A673 (cell line): Measurements from ENCODE around the gene DAPK1. TPM values are rescaled to one million over a fixed set of nuclear protein-coding genes. Genes with fewer than 3 reads are reported as not detected.
A peak's percentile ranks its signal among the peaks of the same experiment; 100 is the strongest.

Source experiments
- BruUV-seq: library from RNA; stranded (reverse); fragments of 400-500 nt; replicated peaks from 2 replicates; lab custom pipeline; 2021; lab: Mats Ljungman, UMichigan
- CTCF ChIA-PET: fragments of 300-600 bp; sonication (Branson Sonifier 250); formaldehyde crosslinking; loops from one replicate; lab custom pipeline; 2022; ENCODE audit warnings: antibody characterized with exemption; lab: Charles Lee
- POLR2A ChIA-PET: fragments of 300-600 bp; sonication (Branson Sonifier 250); formaldehyde crosslinking; loops from one replicate; lab custom pipeline; 2022; ENCODE audit warnings: antibody characterized with exemption; ENCODE audit not compliant: low non-redundant PET; lab: Charles Lee
- DNase-seq: peaks from one replicate; pipeline ENCODE4 v3.0.0-alpha.2; 2015; ENCODE audit warnings: low spot score
- H3K27ac ChIP-seq: fragments of 200-600 bp; sonication (generic); 2 replicates; pipeline ENCODE4 v1.5.1; 2016; ENCODE audit warnings: mixed run types, low read depth, mild to moderate bottlenecking, mixed read lengths, antibody characterized with exemption, low read length; ENCODE audit not compliant: poor library complexity, severe bottlenecking
- H3K27me3 ChIP-seq: fragments of 200-600 bp; sonication (generic); replicated peaks from 2 replicates; pipeline ENCODE4 v1.6.1; 2017; ENCODE audit warnings: mixed run types, low read depth, mild to moderate bottlenecking, mixed read lengths, antibody characterized with exemption, low read length; ENCODE audit not compliant: insufficient read depth, poor library complexity
- H3K36me3 ChIP-seq: fragments of 200-600 bp; sonication (generic); 2 replicates; pipeline ENCODE4 v1.6.1; 2016; ENCODE audit warnings: mixed run types, mild to moderate bottlenecking, mixed read lengths, antibody characterized with exemption, low read length; ENCODE audit not compliant: insufficient read depth, poor library complexity, severe bottlenecking
- H3K4me1 ChIP-seq: fragments of 200-600 bp; sonication (generic); 2 replicates; pipeline ENCODE4 v1.6.1; 2017; ENCODE audit warnings: mixed run types, mild to moderate bottlenecking, mixed read lengths, antibody characterized with exemption, low read length; ENCODE audit not compliant: insufficient read depth, poor library complexity, severe bottlenecking
- H3K4me3 ChIP-seq: fragments of 200-600 bp; sonication (generic); 2 replicates; pipeline ENCODE4 v1.5.1; 2016; ENCODE audit warnings: low read depth, mixed run types, mild to moderate bottlenecking, mixed read lengths, low read length; ENCODE audit not compliant: poor library complexity, severe bottlenecking
- H3K9me3 ChIP-seq: fragments of 200-600 bp; sonication (generic); 2 replicates; pipeline ENCODE4 v1.6.1; 2016; ENCODE audit warnings: mixed run types, low read depth, mild to moderate bottlenecking, mixed read lengths, antibody characterized with exemption, low read length; ENCODE audit not compliant: poor library complexity, severe bottlenecking
- CTCF ChIP-seq: fragments of 300-800, 200-600 bp; sonication (generic); conservative IDR thresholded peaks from 2 replicates; pipeline ENCODE4 v1.5.1; 2017; ENCODE audit warnings: low read depth, mild to moderate bottlenecking, antibody characterized with exemption, low read length, moderate library complexity, mixed read lengths
- EZH2 ChIP-seq: fragments of 200-600 bp; sonication (generic); IDR thresholded peaks from 2 replicates; pipeline ENCODE4 v1.6.1; 2017; ENCODE audit warnings: borderline replicate concordance, low read depth, mild to moderate bottlenecking, mixed read lengths, antibody characterized with exemption, low read length; ENCODE audit not compliant: poor library complexity, severe bottlenecking
- intact Hi-C: fragments of 100-400 bp; cut with micrococcal nuclease; formaldehyde crosslinking; loops from one replicate; pipeline ENCODE4 v1.10.0; 2022; ENCODE audit not compliant: unreplicated experiment
- total RNA-seq: library from RNA; stranded (reverse); gene quantifications from 2 replicates; pipeline ENCODE4 v1.2.3, GENCODE V29; 2021

Gene DAPK1
- total RNA-seq, 1 experiment from 2014 or later, result 380 TPM

DNA sequence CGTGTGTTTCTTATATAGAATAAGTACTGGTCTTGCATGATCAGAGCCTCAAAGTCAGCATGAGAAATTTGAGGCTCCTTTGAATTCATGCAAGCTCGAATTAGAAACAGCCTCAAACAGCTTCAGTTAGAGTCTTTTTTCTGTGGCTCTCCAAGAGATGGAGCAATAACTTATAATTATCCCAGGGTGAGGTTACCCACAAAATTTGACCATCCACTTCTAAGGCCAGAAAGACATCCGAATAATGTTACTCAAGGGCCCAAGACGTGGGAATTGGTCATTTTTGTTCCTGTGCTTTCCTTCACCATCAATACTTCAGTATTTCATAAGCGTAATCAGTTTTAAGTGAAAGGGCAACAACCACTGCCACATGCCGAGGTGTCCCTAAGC, 89.7 kb downstream of the DAPK1 start:
- BruUV-seq, result no TSS peak
- H3K4me3 ChIP-seq, result no peak overlapping the region
- no peaks in the 10 kb centered on the region for H3K9me3 ChIP-seq
- H3K36me3 ChIP-seq, result peaks cover 15% of the 10 kb centered on the region
- peaks cover 37% of the 10 kb centered on the region for H3K4me1 ChIP-seq
- CTCF ChIA-PET, result no interaction called here
- intact Hi-C loops, result no loop called here
- H3K27me3 ChIP-seq, result no peaks in the 10 kb centered on the region
- POLR2A ChIA-PET, result interaction anchor here (0.6 kb wide), 1 partner anchor 22 kb away, joined by 3 read pairs; no protein-coding TSS in a partner anchor
- no peak for TF ChIP-seq CTCF
- TF ChIP-seq EZH2, result no peak
- no peak for DNase-seq
- H3K27ac ChIP-seq, result no peak overlapping the region

- BruUV-seq, result no TSS peak
- CTCF ChIA-PET, result no interaction called here
- Histone ChIP-seq H3K27me3 (no peaks in the 10 kb centered on the region), H3K4me1 (peaks cover 42% of the 10 kb centered on the region), H3K4me3 (no peak overlapping the region), H3K9me3 (no peaks in the 10 kb centered on the region), H3K27ac (peak overlapping the region; percentile 31), H3K36me3 (peaks cover 15% of the 10 kb centered on the region)
- POLR2A ChIA-PET, result no interaction called here
- TF ChIP-seq CTCF (no peak), EZH2 (no peak)
- intact Hi-C loops, result no loop called here
- DNase-seq, result no peak
Observed at GRCh38 chr9:87587864-87588263, 90.2 kb downstream of the DAPK1 start.

- Histone ChIP-seq H3K4me3 (no peak overlapping the region), H3K27ac (peak overlapping the region; percentile 31), H3K27me3 (no peaks in the 10 kb centered on the region), H3K9me3 (no peaks in the 10 kb centered on the region), H3K36me3 (peaks cover 15% of the 10 kb centered on the region), H3K4me1 (peaks cover 47% of the 10 kb centered on the region)
- ChIA-PET POLR2A (no interaction called here), CTCF (interaction anchor here (0.7 kb wide), 1 partner anchor 692 kb away, joined by 5 read pairs; no protein-coding TSS in a partner anchor)
- DNase-seq, result no peak
- BruUV-seq, result no TSS peak
- intact Hi-C loops, result no loop called here
- TF ChIP-seq EZH2 (no peak), CTCF (no peak)
Observed at GRCh38 chr9:87588339-87588738, 90.7 kb downstream of the DAPK1 start.
